K562 (cell line): Measurements from ENCODE around the gene STAT4. TPM values are rescaled to one million over a fixed set of nuclear protein-coding genes. Genes with fewer than 3 reads are reported as not detected.

Experiments used
- ATAC-seq: fragments of 200-7000 bp; cut with Tn5 transposase; 3 replicates; pipeline ENCODE4 v1.9.1; 2020; ENCODE audit warnings: moderate library complexity
- BruUV-seq: library from RNA; stranded (reverse); fragments of 400-500 nt; replicated peaks from 2 replicates; lab custom pipeline; 2021; lab: Mats Ljungman, UMichigan
- CTCF ChIA-PET: fragments of 300-600 bp; formaldehyde crosslinking; extraction: SDS; loops from one replicate; lab custom pipeline; 2021; ENCODE audit warnings: low intra/inter-chr PET ratio; lab: Yijun Ruan, JAX
- POLR2A ChIA-PET: fragments of 300-600, 350-650 bp; sonication (Branson Sonifier 250); formaldehyde crosslinking; extraction: SDS; loops from one replicate; lab custom pipeline; 2021; ENCODE audit warnings: antibody characterized with exemption, inconsistent platforms; lab: Yijun Ruan, JAX
- DNase-seq, 4 experiments: peaks; one replicate each; pipeline versions ENCODE4 v3.0.0 to v3.0.0-alpha.2; 2011 to 2018; ENCODE audit warnings: low spot score in 3 of 4, mixed read lengths in 3 of 4; ENCODE audit errors: extremely low read depth in 1 of 4
- FAIRE-seq: peaks from 2 replicates; lab custom pipeline; 2011; peaks lifted over from hg19 to GRCh38; lab: Jason Lieb, UNC
- H2AFZ ChIP-seq: 2 replicates; pipeline ENCODE4 v1.6.0; 2011; ENCODE audit warnings: low read depth, low read length, control low read depth, inconsistent platforms
- H3K27ac ChIP-seq: fragments of 200-600 bp; 3 replicates; pipeline ENCODE4 v1.8.0; 2011; ENCODE audit warnings: low read depth, mild to moderate bottlenecking, control low read depth, inconsistent platforms, low read length, moderate library complexity, mixed read lengths; ENCODE audit errors: extremely low read depth
- H3K27me3 ChIP-seq, 2 experiments: fragments of 300-600 bp in 1 of 2; 2 replicates in 1 of 2; 3 replicates in 1 of 2; pipeline versions ENCODE4 v1.6.0 to v1.8.0; 2011; ENCODE audit warnings: inconsistent platforms in 2 of 2, low read length in 2 of 2, mild to moderate bottlenecking in 1 of 2, mixed read lengths in 1 of 2, moderate library complexity in 1 of 2; ENCODE audit not compliant: control insufficient read depth in 2 of 2, insufficient read depth in 2 of 2
- H3K36me3 ChIP-seq: fragments of 300-600 bp; 3 replicates; pipeline ENCODE4 v1.8.0; 2011; ENCODE audit warnings: mild to moderate bottlenecking, low read length, inconsistent platforms; ENCODE audit not compliant: control insufficient read depth, insufficient read depth
- H3K4me1 ChIP-seq, 2 experiments: fragments of 200-600 bp in 1 of 2; replicated peaks in 1 of 2; 2 replicates in 1 of 2; 3 replicates in 1 of 2; pipeline versions ENCODE4 v1.5.1 to v1.8.0; 2011; ENCODE audit warnings: inconsistent platforms in 2 of 2, low read length in 2 of 2, mild to moderate bottlenecking in 1 of 2, mixed read lengths in 1 of 2, moderate library complexity in 1 of 2; ENCODE audit not compliant: control insufficient read depth in 2 of 2, insufficient read depth in 2 of 2
- H3K4me2 ChIP-seq: 2 replicates; pipeline ENCODE4 v1.6.1; 2011; ENCODE audit warnings: low read length, control low read depth, inconsistent platforms, mixed read lengths; ENCODE audit not compliant: insufficient read depth
- H3K4me3 ChIP-seq: fragments of 200-600 bp; sonication (generic), shearing (Covaris generic); 2 replicates; pipeline ENCODE4 v1.5.1; 2016; ENCODE audit warnings: control low read depth, inconsistent platforms
- H3K79me2 ChIP-seq: fragments of 200-600 bp; 3 replicates; pipeline ENCODE4 v1.8.0; 2011; ENCODE audit warnings: low read length, inconsistent platforms; ENCODE audit not compliant: control insufficient read depth, insufficient read depth
- H3K9ac ChIP-seq, 2 experiments: 2 replicates each; pipeline versions ENCODE4 v1.6.0 to v1.6.1; 2011; ENCODE audit warnings: low read depth in 2 of 2, low read length in 2 of 2, control low read depth in 1 of 2, inconsistent platforms in 1 of 2, mild to moderate bottlenecking in 1 of 2, mixed read lengths in 1 of 2; ENCODE audit not compliant: insufficient read depth in 1 of 2
- H3K9me1 ChIP-seq: one replicate; pipeline ENCODE4 v1.6.0; 2011; ENCODE audit warnings: inconsistent platforms, mild to moderate bottlenecking, low read length, moderate library complexity; ENCODE audit not compliant: control insufficient read depth, insufficient read depth
- H3K9me3 ChIP-seq: replicated peaks from 2 replicates; pipeline ENCODE4 v1.5.1; 2011; ENCODE audit warnings: low read depth, low read length, inconsistent platforms; ENCODE audit not compliant: control insufficient read depth, insufficient read depth
- H4K20me1 ChIP-seq: replicated peaks from 2 replicates; pipeline ENCODE4 v1.6.1; 2011; ENCODE audit warnings: low read length, inconsistent platforms, mixed read lengths; ENCODE audit not compliant: control insufficient read depth, insufficient read depth
- CTBP1 ChIP-seq: fragments of 450-650 bp; IDR thresholded peaks from 2 replicates; pipeline ENCODE4 v1.6.1; 2016; ENCODE audit warnings: borderline replicate concordance
- CTCF ChIP-seq, 3 experiments: IDR thresholded peaks in 2 of 3; conservative IDR thresholded peaks in 1 of 3; 2 replicates each; pipeline ENCODE4 v1.5.1; 2011 to 2012; ENCODE audit warnings: low read length in 3 of 3, mild to moderate bottlenecking in 3 of 3, control low read depth in 2 of 3, improper control_type of control experiment in 1 of 3, inconsistent platforms in 1 of 3, low read depth in 1 of 3, mixed read lengths in 1 of 3, moderate library complexity in 1 of 3; ENCODE audit not compliant: insufficient read depth in 2 of 3
- ELF1 ChIP-seq: fragments of 200-800 bp; sonication (Bioruptor generic); IDR thresholded peaks from 2 replicates; pipeline ENCODE4 v1.6.1; 2016; ENCODE audit warnings: missing genetic modification characterization, missing compliant biosample characterization
- GABPA ChIP-seq: fragments of 200-800 bp; sonication (Bioruptor generic); conservative IDR thresholded peaks from 2 replicates; pipeline ENCODE4 v1.6.1; 2016; ENCODE audit warnings: low read depth, missing genetic modification characterization, missing compliant biosample characterization
- IRF2 ChIP-seq: sonication (generic); formaldehyde crosslinking; IDR thresholded peaks from 2 replicates; pipeline ENCODE4 v1.8.1; 2022; ENCODE audit warnings: mild to moderate bottlenecking, missing genetic modification reagents
- MCM5 ChIP-seq: fragments of 450-650 bp; IDR thresholded peaks from 2 replicates; pipeline ENCODE4 v1.6.1; 2016; ENCODE audit warnings: low read depth
- NCOR1 ChIP-seq: fragments of 450-650 bp; IDR thresholded peaks from 2 replicates; pipeline ENCODE4 v1.6.1; 2016; ENCODE audit warnings: mild to moderate bottlenecking, moderate library complexity
- OTX1 ChIP-seq: fragments of 450-650 bp; formaldehyde crosslinking; IDR thresholded peaks from 2 replicates; pipeline ENCODE4 v1.4.0; 2022; ENCODE audit warnings: mild to moderate bottlenecking
- PHF20 ChIP-seq: fragments of 450-650 bp; IDR thresholded peaks from 2 replicates; pipeline ENCODE4 v1.6.1; 2018; ENCODE audit not compliant: partially characterized antibody
- PKNOX1 ChIP-seq: fragments of 450-650 bp; IDR thresholded peaks from 2 replicates; pipeline ENCODE4 v1.6.1; 2016
- TAF15 ChIP-seq: fragments of 200-400 bp; formaldehyde crosslinking; IDR thresholded peaks from 2 replicates; pipeline ENCODE4 v1.6.1; 2017; ENCODE audit warnings: mild to moderate bottlenecking, low read depth, low read length, moderate library complexity
- TAL1 ChIP-seq: fragments of 450-650 bp; IDR thresholded peaks from 2 replicates; pipeline ENCODE4 v1.6.1; 2016; ENCODE audit warnings: mild to moderate bottlenecking
- ZNF184 ChIP-seq: sonication (generic); formaldehyde crosslinking; IDR thresholded peaks from 2 replicates; pipeline ENCODE4 v1.5.0; 2020; ENCODE audit warnings: missing genetic modification reagents
- WGBS: fragments of 100-300 bp; shearing (Covaris generic); methylation state at CpG from one replicate; pipeline ENCODE4 v1.1.6; 2016; ENCODE audit warnings: low coverage, mixed read lengths; ENCODE audit not compliant: insufficient coverage; ENCODE audit errors: missing lambda C conversion rate; 5-methylcytosine and 5-hydroxymethylcytosine counted together
- in situ Hi-C: fragments of 300-500 bp; cut with MboI; formaldehyde crosslinking; loops from 4 replicates; pipeline ENCODE4 v1.15.0; 2018; ENCODE audit warnings: inconsistent platforms, mixed read lengths
- intact Hi-C: fragments of 100-400 bp; cut with micrococcal nuclease; formaldehyde crosslinking; loops from 2 replicates; pipeline ENCODE4 v1.14.2; 2022
- polyA plus RNA-seq, 8 experiments: library from polyadenylated mRNA; depleted of rRNA in 4 of 8; stranded (reverse) in 5 of 8; unstranded in 3 of 8; fragments of >200 nt; fragmentation: Nextera tagmentation in 2 of 8; fragmentation: Illumina TruSeq in 1 of 8; extraction: Ambion mirVana in 2 of 8; extraction: Trizol in 1 of 8; gene quantifications; 2 replicates each; pipeline versions ENCODE4 v1.2.1 to v1.2.3, GENCODE V29; 2011 to 2014; ENCODE audit warnings: inconsistent platforms in 1 of 8, missing spikeins in 1 of 8
- total RNA-seq, 7 experiments: library from RNA; depleted of rRNA in 6 of 7; stranded (reverse); fragments of >200 nt in 6 of 7; fragmentation: Illumina TruSeq in 2 of 7; extraction: Trizol in 2 of 7; gene quantifications; 2 replicates each; pipeline versions ENCODE4 v1.2.1 to v1.2.3, GENCODE V29; 2011 to 2021; ENCODE audit warnings: low replicate concordance in 1 of 7
- TF ChIP-seq, protein P1 (sequence below): fragments of 450-650 bp; IDR thresholded peaks from 2 replicates; pipeline ENCODE4 v1.6.1; 2016; ENCODE audit warnings: low read depth, mild to moderate bottlenecking, moderate library complexity
- TF ChIP-seq, protein P2 (sequence below): fragments of 250-450 bp; sonication (Bioruptor Pico); IDR thresholded peaks from 2 replicates; pipeline ENCODE4 v1.8.0; 2022; ENCODE audit warnings: moderate library complexity, mild to moderate bottlenecking, inconsistent platforms
- TF ChIP-seq, protein P3 (sequence below): sonication (generic); formaldehyde crosslinking; IDR thresholded peaks from 2 replicates; pipeline ENCODE4 v1.8.0; 2022; ENCODE audit warnings: missing genetic modification reagents, mild to moderate bottlenecking, moderate library complexity, borderline replicate concordance

STAT4 gene
- total and polyA plus RNA-seq, 9 of the 15 experiments (the other 6 are each of a cell fraction or from before 2014, with no cell fraction given) = 0.01 to 0.06 (median 0.03) TPM; not detected in 6

- peak overlapping the region; percentile 93 for H3K27ac ChIP-seq
- CTCF ChIA-PET = no interaction called here
- H3K36me3 ChIP-seq = no peaks in the 10 kb centered on the region
- DNase-seq = peak; percentile 87 to 95 (median 90)
- H2AFZ ChIP-seq = peak overlapping the region; percentile 93
- no peaks in the 10 kb centered on the region for H3K27me3 ChIP-seq
- no TSS peak for BruUV-seq
- peak; percentile 92 for ATAC-seq
- intact Hi-C loops = loop anchor here (5.0 kb wide), 1 partner anchor 138 kb away; the partner anchor contains the start of gene GLS
- peaks cover 17% of the 10 kb centered on the region for H3K79me2 ChIP-seq
- POLR2A ChIA-PET = interaction anchor here (1.0 kb wide), 1 partner anchor 32 kb away, joined by 3 read pairs; no protein-coding TSS in a partner anchor
- H3K4me1 ChIP-seq = peaks cover 0 to 22% of the 10 kb centered on the region in 2 experiments; a peak in 4 of 5 replicates
- no peaks in the 10 kb centered on the region; the same call in 1 of the 2 replicates for H3K9me3 ChIP-seq
- H4K20me1 ChIP-seq = no peaks in the 10 kb centered on the region
- H3K9me1 ChIP-seq = no peaks in the 10 kb centered on the region
- H3K4me3 ChIP-seq = peak overlapping the region; percentile 50
- peak; percentile 46 for FAIRE-seq
- peak overlapping the region; percentile 87 to 92 for H3K9ac ChIP-seq
- in situ Hi-C loops = no loop called here
- WGBS = 0% methylated on average over 26 of the region's 59 CpGs
- H3K4me2 ChIP-seq = peak overlapping the region; percentile 94
- TF ChIP-seq, protein P1, sequence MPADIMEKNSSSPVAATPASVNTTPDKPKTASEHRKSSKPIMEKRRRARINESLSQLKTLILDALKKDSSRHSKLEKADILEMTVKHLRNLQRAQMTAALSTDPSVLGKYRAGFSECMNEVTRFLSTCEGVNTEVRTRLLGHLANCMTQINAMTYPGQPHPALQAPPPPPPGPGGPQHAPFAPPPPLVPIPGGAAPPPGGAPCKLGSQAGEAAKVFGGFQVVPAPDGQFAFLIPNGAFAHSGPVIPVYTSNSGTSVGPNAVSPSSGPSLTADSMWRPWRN = no peak
- TF ChIP-seq OTX1 (CRISPR knock-in tag) (no peak), CTCF (IDR thresholded peaks at IDR 0.05 in 2 of 3, conservative IDR thresholded peaks at IDR 0.05 in 1 of 3; ENCODE audit: insufficient read depth in 2 of 3, low read depth in 1 of 3, low read length in 3 of 3) (0 out of 6 replicates have a peak, but pooled peaks of 1 of the 3 experiments have one; percentile 1), TAL1 (no peak), PKNOX1 (0 out of 2 replicates have a peak, but pooled peaks have one; percentile 1), CTBP1 (peak; percentile 68; the same call in 1 of the 2 replicates), MCM5 (no peak), GABPA (peak; percentile 81), NCOR1 (peak; percentile 70), IRF2 (CRISPR knock-in tag) (peak; percentile 95), TAF15 (no peak), ZNF184 (no peak), PHF20 (peak; percentile 27), ELF1 (tag) (no peak)
- TF ChIP-seq, protein P2, sequence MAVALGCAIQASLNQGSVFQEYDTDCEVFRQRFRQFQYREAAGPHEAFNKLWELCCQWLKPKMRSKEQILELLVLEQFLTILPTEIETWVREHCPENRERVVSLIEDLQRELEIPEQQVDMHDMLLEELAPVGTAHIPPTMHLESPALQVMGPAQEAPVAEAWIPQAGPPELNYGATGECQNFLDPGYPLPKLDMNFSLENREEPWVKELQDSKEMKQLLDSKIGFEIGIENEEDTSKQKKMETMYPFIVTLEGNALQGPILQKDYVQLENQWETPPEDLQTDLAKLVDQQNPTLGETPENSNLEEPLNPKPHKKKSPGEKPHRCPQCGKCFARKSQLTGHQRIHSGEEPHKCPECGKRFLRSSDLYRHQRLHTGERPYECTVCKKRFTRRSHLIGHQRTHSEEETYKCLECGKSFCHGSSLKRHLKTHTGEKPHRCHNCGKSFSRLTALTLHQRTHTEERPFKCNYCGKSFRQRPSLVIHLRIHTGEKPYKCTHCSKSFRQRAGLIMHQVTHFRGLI (CRISPR knock-in tag) = no peak
- TF ChIP-seq, protein P3, sequence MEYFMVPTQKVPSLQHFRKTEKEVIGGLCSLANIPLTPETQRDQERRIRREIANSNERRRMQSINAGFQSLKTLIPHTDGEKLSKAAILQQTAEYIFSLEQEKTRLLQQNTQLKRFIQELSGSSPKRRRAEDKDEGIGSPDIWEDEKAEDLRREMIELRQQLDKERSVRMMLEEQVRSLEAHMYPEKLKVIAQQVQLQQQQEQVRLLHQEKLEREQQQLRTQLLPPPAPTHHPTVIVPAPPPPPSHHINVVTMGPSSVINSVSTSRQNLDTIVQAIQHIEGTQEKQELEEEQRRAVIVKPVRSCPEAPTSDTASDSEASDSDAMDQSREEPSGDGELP (CRISPR knock-in tag) = peak; percentile 100
Measured at GRCh38 chr2:191020221-191020741, 130.5 kb downstream of the STAT4 start.
